ENCODE results near the gene TBC1D10A.

Gene TBC1D10A

GRCh38 chr22:30297276-30297990 is 29.3 kb downstream of the TBC1D10A start:
- no peak for DNase-seq

GRCh38 chr22:30296833-30297232 is 29.9 kb downstream of the TBC1D10A start:
- no peak for DNase-seq

GRCh38 chr22:30296324-30296723 is 30.4 kb downstream of the TBC1D10A start:
- no peak for DNase-seq

GRCh38 chr22:30295576-30295975 is 31.2 kb downstream of the TBC1D10A start:
- no peak for DNase-seq

GRCh38 chr22:30294830-30295229 is 31.9 kb downstream of the TBC1D10A start:
- no peak for DNase-seq

- no peak for DNase-seq
These were observed 32.7 kb downstream of the TBC1D10A start for GRCh38 chr22:30294066-30294465.

GRCh38 chr22:30293026-30293425 is 33.7 kb downstream of the TBC1D10A start:
- no peak for DNase-seq

- DNase-seq = no peak
These were observed 34.4 kb downstream of the TBC1D10A start for GRCh38 chr22:30292069-30292970.

GRCh38 chr22:30291058-30291892 is 35.5 kb downstream of the TBC1D10A start:
- peak; percentile 17 for DNase-seq

GRCh38 chr22:30290342-30291057 is 36.2 kb downstream of the TBC1D10A start:
- DNase-seq = no peak

GRCh38 chr22:30289980-30290313 is 36.8 kb downstream of the TBC1D10A start:
- no peak for DNase-seq

- DNase-seq = peak; percentile 86
These were observed 37.4 kb downstream of the TBC1D10A start, which contains the start of gene CASTOR1 for GRCh38 chr22:30289141-30289979. TSS of gene CASTOR1 (minus strand) at chr22:30289505. CDS start at chr22:30289497, 8 bp downstream.

- DNase-seq = no peak
These were observed 38.2 kb downstream of the TBC1D10A start for GRCh38 chr22:30288419-30289140.

- DNase-seq = no peak
These were observed 38.9 kb downstream of the TBC1D10A start for GRCh38 chr22:30287648-30288418.

GRCh38 chr22:30286813-30287647 is 39.7 kb downstream of the TBC1D10A start:
- no peak for DNase-seq

- no peak for DNase-seq
These were observed 40.4 kb downstream of the TBC1D10A start for GRCh38 chr22:30286331-30286730.

GRCh38 chr22:30285846-30286200 is 40.9 kb downstream of the TBC1D10A start:
- no peak for DNase-seq

- no peak for DNase-seq
These were observed 41.4 kb downstream of the TBC1D10A start for GRCh38 chr22:30285176-30285845.

GRCh38 chr22:30284666-30285065 is 42.1 kb downstream of the TBC1D10A start:
- DNase-seq = no peak

All from NCI-H774 (cell line).